ENCODE results near the gene RAD51B. TPM values are rescaled to one million over a fixed set of nuclear protein-coding genes. Genes with fewer than 3 reads are reported as not detected.

The RAD51B gene
- total RNA-seq, 2 experiments from 2014 or later = 43.6 to 50.7 TPM

DNA sequence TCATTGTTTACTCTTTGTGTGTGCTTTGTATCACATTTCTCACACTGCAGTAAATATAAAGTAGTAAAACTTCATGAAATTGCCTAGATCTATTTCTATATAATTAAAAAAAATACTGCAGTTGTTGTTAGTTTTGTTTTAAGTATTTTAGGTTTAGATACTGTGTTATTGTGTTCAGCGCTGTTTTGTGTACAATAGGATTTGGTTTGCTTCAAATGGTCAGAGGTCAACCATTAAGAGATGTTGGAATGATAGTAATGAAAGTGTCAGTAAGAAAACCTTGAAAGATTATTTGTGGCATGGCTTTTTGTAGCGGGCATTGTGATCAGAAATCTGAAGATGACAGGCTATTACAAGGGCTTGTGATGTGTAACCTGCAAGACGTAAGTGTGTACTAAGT, 67.9 kb downstream of the RAD51B start:
- H3K27me3 Mint-ChIP-seq = no peaks in the 10 kb centered on the region
- H3K9me3 Mint-ChIP-seq = no peaks in the 10 kb centered on the region
- ATAC-seq (ENCODE audit: low read depth) (no peak), DNase-seq (no peak)
- POLR2A ChIA-PET = no interaction called here
- peaks cover 4% of the 10 kb centered on the region for H3K36me3 Mint-ChIP-seq
- peaks cover 6% of the 10 kb centered on the region for H3K4me1 Mint-ChIP-seq
- no peak overlapping the region for H3K27ac Mint-ChIP-seq
- H3K4me3 Mint-ChIP-seq = no peak overlapping the region

DNA sequence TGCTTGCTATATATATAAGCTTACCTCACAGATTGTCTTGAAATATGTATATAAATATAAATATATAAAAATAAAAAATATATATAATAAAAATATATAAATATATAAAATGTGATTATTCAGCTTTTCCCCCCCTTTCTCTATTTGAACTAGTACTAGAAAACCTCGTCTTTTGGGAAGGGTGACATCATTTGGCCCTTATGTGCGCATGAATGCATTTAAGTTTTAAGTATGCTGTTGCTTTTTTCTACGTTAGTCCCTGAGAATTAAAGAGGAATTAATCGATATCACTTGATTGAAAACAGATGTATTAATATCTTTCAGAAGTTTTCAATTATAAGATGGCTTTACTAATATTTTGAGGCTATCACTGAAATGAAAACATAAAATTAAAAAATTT, 69.9 kb downstream of the RAD51B start:
- H3K27me3 Mint-ChIP-seq = no peaks in the 10 kb centered on the region
- H3K27ac Mint-ChIP-seq = no peak overlapping the region
- H3K36me3 Mint-ChIP-seq = peaks cover 4% of the 10 kb centered on the region
- POLR2A ChIA-PET = no interaction called here
- peaks cover 1% of the 10 kb centered on the region for H3K4me1 Mint-ChIP-seq
- H3K9me3 Mint-ChIP-seq = no peaks in the 10 kb centered on the region
- ATAC-seq (ENCODE audit: low read depth) = no peak
- DNase-seq = no peak
- H3K4me3 Mint-ChIP-seq = no peak overlapping the region

DNA sequence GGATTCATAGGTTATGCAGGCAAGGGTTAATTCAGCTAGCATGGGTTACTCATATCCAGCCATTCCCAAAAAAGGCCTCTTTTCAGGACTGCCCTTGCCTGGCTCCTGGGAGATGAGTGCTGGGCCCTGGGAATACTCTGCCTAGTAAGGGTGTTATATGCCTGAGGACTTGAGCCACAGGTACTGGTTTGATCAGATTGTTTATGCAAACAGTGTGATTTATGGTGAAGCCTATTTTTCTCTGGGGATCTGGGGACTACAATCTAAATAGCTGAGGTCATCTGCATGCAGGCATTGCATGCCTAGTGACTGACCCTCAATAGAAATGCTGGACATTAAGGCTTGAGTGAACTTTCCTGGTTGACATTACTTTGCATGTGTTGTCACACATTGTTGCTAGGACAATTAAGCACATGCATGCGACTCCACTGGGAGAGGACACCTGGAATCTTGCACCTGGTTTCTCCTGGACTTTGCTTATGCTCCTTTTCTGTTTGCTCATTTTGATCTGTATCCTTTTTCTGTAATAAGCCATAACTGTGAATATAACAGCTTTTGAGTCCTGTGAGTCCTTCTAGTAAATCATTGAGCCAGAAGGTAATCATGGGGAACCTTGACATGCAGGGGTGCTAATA, 73.0 kb downstream of the RAD51B start:
- no peak for ATAC-seq (ENCODE audit: low read depth)
- Mint-ChIP-seq H3K27me3 (no peaks in the 10 kb centered on the region), H3K4me3 (no peak overlapping the region), H3K4me1 (no peaks in the 10 kb centered on the region), H3K27ac (no peak overlapping the region), H3K9me3 (no peaks in the 10 kb centered on the region), H3K36me3 (peaks cover 5% of the 10 kb centered on the region)
- POLR2A ChIA-PET = no interaction called here
- DNase-seq = no peak

DNA sequence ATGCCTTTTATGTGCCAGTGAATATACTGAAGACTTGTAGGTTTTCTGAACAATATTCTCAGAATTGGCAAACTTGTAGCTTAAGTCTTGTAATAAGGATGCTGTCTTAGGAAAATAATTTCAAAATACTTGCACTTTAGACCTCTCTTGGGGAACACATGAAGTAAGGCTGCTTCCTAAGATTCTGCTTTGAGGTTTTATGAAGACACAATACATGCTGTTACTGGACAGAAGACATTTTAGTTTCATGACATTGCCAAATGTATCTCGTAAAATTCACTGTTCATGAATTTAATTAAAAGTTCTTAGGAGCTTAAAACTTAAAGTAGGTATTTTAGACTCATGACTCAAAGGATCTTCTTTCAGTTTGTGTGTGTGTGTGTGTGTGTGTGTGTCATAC, 80.7 kb downstream of the RAD51B start:
- peaks cover 5% of the 10 kb centered on the region for H3K4me1 Mint-ChIP-seq
- ATAC-seq (ENCODE audit: low read depth) (no peak), DNase-seq (no peak)
- POLR2A ChIA-PET = no interaction called here
- peaks cover 24% of the 10 kb centered on the region for H3K36me3 Mint-ChIP-seq
- peaks cover 17% of the 10 kb centered on the region for H3K9me3 Mint-ChIP-seq
- no peak overlapping the region for H3K4me3 Mint-ChIP-seq
- H3K27me3 Mint-ChIP-seq = no peaks in the 10 kb centered on the region
- H3K27ac Mint-ChIP-seq = no peak overlapping the region

DNA sequence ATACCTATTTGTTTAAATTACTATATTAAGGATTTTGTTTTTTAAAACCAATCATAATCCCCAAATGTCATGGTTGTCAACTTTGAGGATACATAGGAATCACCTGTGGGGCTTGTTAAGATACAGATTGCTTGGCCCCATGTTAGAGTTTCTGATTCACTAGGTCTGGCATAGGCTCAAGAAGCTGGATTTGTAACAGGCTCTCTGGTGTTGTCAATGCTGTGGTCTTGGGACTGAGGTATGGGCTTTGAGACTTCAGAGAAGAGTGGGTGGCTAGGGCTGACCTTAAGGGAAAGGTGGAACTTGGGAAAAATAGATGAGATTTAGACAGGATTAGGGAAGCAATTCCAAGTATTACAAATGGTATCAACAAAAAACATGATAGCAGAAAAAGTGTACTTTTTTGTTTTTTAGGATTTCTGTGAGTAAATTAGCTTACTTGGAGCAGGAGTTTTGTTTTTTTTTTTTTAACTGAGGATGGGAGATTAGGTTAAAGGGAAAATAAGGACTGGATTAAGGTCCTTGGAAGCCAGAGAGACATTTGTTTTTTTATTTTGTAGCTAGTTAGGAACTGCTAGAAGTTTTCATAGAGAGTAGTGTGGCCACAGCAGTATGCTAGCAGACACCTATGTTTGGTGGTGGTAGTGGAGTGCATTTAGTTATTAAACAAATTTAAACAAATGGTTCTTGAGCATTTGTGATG, 88.6 kb downstream of the RAD51B start:
- Mint-ChIP-seq H3K27ac (no peak overlapping the region), H3K4me1 (no peaks in the 10 kb centered on the region), H3K27me3 (no peaks in the 10 kb centered on the region), H3K9me3 (peaks cover 5% of the 10 kb centered on the region), H3K36me3 (peaks cover 20% of the 10 kb centered on the region), H3K4me3 (no peak overlapping the region)
- POLR2A ChIA-PET = no interaction called here
- ATAC-seq (ENCODE audit: low read depth) (no peak), DNase-seq (no peak)

DNA sequence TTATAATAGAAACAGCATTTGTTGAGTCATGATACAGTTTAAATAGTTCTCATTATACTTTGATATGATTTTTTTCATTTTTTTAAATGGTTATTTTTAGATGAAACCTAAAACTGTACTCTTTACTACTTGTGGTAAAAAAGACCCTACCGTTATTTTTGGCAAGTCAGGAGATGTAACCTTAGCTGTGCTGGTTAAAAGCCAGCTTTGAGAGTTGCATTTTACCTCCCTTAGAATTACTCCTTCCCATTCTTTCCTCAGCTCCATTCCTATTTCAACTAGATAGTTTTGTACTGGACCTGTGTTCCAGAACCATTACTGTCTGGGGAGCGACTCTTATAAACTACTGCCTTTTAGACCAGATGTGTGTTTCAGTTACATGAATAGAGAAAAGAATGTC, 92.0 kb downstream of the RAD51B start:
- Mint-ChIP-seq H3K4me1 (no peaks in the 10 kb centered on the region), H3K27me3 (no peaks in the 10 kb centered on the region), H3K9me3 (no peaks in the 10 kb centered on the region), H3K27ac (no peak overlapping the region), H3K4me3 (no peak overlapping the region), H3K36me3 (peaks cover 5% of the 10 kb centered on the region)
- DNase-seq (no peak), ATAC-seq (ENCODE audit: low read depth) (no peak)
- POLR2A ChIA-PET = no interaction called here

DNA sequence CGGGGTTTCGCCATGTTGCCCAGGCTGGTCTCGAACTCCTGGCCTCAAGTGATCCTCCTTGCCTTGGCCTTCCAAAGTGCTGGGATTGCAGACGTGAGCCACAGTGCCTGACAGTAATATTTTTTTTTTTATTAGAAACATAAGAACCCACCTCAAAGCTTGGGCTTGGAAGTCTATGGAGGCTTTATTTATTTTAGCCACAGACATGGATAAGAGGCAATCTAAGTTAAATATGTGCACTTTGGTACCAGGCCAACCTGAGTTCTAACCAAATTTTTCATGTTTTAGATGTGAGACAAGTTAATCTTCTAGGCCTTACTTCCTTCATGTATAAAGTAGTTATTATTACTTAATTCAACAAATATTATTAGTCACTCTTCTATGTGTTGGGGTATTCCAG, 96.9 kb downstream of the RAD51B start:
- ATAC-seq (ENCODE audit: low read depth) (no peak), DNase-seq (no peak)
- no peaks in the 10 kb centered on the region for H3K27me3 Mint-ChIP-seq
- no peaks in the 10 kb centered on the region for H3K9me3 Mint-ChIP-seq
- H3K36me3 Mint-ChIP-seq = no peaks in the 10 kb centered on the region
- POLR2A ChIA-PET = no interaction called here
- no peaks in the 10 kb centered on the region for H3K4me1 Mint-ChIP-seq
- no peak overlapping the region for H3K4me3 Mint-ChIP-seq
- H3K27ac Mint-ChIP-seq = no peak overlapping the region

DNA sequence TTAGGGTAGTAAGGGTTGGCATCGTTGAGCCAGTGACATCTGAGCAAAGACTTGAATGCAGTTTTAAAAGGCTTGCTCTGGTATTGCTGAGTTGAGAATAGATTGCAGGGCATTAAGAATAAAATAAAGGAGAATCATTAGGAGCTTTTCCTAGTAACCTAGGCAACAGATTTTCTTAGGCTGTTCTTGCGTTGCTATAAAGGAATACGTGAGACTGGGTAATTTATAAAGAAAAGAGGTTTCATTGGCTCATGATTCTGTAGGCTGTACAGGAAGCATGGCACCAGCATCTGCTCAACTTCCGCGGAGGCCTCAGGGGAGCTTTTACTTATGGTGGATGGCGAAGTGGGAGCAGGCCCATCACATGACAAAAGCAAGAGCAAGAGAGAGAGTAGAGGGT, 97.4 kb downstream of the RAD51B start:
- Mint-ChIP-seq H3K4me1 (no peaks in the 10 kb centered on the region), H3K9me3 (no peaks in the 10 kb centered on the region), H3K27me3 (no peaks in the 10 kb centered on the region), H3K36me3 (no peaks in the 10 kb centered on the region), H3K27ac (no peak overlapping the region), H3K4me3 (no peak overlapping the region)
- DNase-seq = no peak
- ATAC-seq (ENCODE audit: low read depth) = no peak
- POLR2A ChIA-PET = no interaction called here

DNA sequence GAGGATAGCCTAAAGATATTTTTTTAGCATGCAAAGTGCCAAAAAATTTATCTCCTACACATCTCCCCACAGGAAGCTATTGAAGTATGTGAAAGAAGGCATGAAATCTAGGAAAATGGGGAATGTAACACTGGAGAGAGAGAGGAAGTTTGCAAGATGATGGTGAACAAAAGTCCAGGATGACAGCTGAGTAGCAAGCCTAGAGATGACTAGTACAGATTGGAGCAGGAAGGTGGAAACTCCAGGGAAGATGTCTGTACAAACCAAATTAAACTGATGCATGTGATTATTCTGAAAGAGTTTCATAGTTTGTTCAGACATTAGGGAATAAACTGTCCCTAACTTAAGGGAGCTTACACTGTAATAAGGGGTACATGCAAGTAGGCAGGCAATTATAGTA, 99.3 kb downstream of the RAD51B start:
- POLR2A ChIA-PET = no interaction called here
- DNase-seq = no peak
- Mint-ChIP-seq H3K4me3 (no peak overlapping the region), H3K27me3 (no peaks in the 10 kb centered on the region), H3K36me3 (peaks cover 1% of the 10 kb centered on the region), H3K9me3 (no peaks in the 10 kb centered on the region), H3K4me1 (no peaks in the 10 kb centered on the region), H3K27ac (no peak overlapping the region)
- no peak for ATAC-seq (ENCODE audit: low read depth)

DNA sequence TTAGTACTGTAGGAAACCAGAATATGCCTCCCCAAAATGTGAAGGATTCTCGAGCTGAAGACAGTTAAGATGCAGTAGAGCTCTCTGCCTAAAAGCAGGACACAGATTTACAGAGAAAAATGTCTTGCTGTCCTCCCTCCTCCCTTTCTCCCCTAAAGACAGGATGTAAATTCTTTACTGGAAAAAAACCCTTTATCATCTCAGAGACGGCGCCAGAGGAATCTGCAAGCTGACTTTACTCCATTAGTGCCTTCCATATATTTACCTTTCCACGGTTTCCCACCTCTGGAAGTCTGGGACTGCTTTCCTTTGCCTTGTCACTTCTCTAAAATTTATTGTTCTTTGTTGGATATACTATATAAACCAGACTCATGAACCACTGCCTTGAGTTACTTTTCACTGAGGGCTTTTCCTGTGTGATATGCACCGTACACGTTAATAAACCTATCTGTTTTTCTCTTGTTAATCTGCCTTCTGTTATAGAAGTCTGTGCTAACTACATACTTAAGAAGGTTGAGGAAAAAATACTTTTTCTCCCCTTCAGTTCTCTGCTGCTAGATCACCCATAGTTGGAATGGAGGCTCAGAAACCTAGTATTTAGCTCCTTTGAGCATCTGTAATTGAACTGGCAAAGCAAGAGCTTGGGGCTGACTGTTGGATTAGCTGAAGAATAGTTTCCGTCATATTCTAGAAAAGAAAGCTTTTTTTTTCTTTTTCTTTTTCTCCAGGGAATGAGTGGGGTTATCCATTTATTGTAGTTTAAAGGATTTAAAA, 99.9 kb downstream of the RAD51B start:
- Mint-ChIP-seq H3K36me3 (peaks cover 6% of the 10 kb centered on the region), H3K4me1 (no peaks in the 10 kb centered on the region), H3K27me3 (no peaks in the 10 kb centered on the region), H3K9me3 (no peaks in the 10 kb centered on the region), H3K4me3 (no peak overlapping the region), H3K27ac (no peak overlapping the region)
- ATAC-seq (ENCODE audit: low read depth) (no peak), DNase-seq (no peak)
- POLR2A ChIA-PET = no interaction called here

DNA sequence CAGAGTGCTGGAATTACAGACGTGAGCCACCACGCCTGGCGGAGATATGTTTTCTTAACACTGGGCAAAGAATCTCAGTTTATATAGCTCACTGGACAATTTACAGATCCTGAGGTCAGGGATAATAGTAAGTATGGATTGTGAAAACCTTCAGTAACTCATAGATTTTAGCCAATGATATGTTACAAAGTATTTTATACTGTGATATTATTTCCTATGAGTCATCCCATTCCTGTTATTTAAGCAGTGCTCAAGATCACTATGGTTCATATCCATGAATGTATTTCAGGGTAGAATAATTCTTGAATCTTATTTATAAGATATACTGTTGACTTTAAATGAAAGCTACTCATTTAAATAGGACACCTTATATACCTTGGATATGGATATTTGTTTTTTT, 107.2 kb downstream of the RAD51B start:
- ATAC-seq (ENCODE audit: low read depth) = no peak
- Mint-ChIP-seq H3K4me1 (peaks cover 1% of the 10 kb centered on the region), H3K4me3 (no peak overlapping the region), H3K9me3 (peaks cover 17% of the 10 kb centered on the region), H3K27ac (no peak overlapping the region), H3K27me3 (no peaks in the 10 kb centered on the region), H3K36me3 (peaks cover 33% of the 10 kb centered on the region)
- no peak for DNase-seq
- POLR2A ChIA-PET = no interaction called here

DNA sequence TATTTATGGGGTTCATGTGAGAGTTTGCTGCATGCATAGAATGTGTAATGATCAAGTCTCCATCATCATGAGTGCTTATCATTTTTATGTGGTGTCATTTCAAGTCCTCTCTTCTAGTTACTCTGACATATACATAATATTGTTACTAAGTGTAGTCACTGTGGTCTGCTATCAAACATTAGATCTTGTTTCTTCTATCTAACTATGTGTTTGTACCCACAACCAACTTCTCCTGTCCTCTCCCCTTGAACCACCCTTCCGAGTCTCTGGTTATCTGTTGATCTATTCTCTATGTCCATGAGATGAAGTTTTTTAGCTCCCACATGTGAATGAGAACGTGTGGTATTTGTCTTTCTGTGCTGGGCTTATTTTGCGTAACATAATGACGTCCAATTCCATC, 107.7 kb downstream of the RAD51B start:
- POLR2A ChIA-PET = no interaction called here

DNA sequence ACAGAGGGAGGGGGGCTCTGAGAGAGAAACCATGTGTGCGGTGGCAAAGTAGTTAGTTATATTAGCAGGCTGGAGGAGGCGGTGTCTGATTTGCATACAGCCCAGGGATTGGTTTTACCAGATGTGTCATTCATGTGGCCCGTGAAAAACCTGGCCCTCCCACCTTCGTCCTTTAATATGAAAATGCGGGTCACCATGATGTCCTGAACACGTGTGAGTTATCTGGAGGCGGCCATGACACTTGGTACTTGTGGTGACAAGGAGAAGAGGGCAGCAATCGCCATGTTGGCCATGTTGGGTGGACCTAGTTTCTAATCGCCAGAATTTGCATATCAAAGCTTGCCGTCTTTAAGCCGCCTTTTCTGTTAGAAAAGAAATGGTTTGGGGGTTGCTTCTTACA, 108.8 kb downstream of the RAD51B start:
- POLR2A ChIA-PET = no interaction called here
- no peak overlapping the region for H3K4me3 Mint-ChIP-seq
- no peak overlapping the region for H3K27ac Mint-ChIP-seq
- peaks cover 18% of the 10 kb centered on the region for H3K9me3 Mint-ChIP-seq
- peaks cover 1% of the 10 kb centered on the region for H3K4me1 Mint-ChIP-seq
- H3K36me3 Mint-ChIP-seq = peaks cover 31% of the 10 kb centered on the region
- DNase-seq (no peak), ATAC-seq (ENCODE audit: low read depth) (no peak)
- H3K27me3 Mint-ChIP-seq = no peaks in the 10 kb centered on the region

More for the DNA sequence above, 107.7 kb downstream of the RAD51B start:
- H3K9me3 Mint-ChIP-seq = peaks cover 18% of the 10 kb centered on the region
- no peak overlapping the region for H3K4me3 Mint-ChIP-seq
- no peak overlapping the region for H3K27ac Mint-ChIP-seq
- ATAC-seq (ENCODE audit: low read depth) = no peak
- H3K36me3 Mint-ChIP-seq = peaks cover 33% of the 10 kb centered on the region
- H3K4me1 Mint-ChIP-seq = peaks cover 1% of the 10 kb centered on the region
- no peak for DNase-seq
- no peaks in the 10 kb centered on the region for H3K27me3 Mint-ChIP-seq

DNA sequence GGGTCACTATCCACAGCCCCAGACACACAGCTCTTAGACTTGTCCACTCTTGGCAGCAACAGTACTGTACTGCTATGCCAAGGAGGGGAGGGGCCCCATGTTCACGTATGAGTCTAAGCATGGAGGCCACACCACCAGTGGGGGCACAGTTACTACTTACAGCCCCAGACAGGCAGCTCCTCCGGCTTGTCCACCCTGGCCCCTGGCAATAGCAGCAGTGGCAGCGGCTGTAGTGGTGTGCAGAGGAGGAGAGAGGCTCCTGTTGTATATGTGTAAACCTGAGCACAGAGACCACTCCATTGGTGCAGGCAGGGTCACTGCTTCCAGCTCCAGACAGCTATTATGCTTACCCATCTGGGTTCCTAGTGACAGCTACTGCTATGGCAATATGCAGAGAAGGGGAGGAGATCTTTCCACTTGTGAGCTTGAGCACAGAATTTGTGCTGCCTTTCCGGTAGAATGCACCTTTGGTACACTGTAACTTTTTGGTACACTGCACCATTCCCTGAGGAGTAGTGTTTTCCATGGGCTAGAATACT, 113.2 kb downstream of the RAD51B start:
- Mint-ChIP-seq H3K27ac (no peak overlapping the region), H3K27me3 (no peaks in the 10 kb centered on the region), H3K36me3 (peaks cover 10% of the 10 kb centered on the region), H3K4me1 (peaks cover 2% of the 10 kb centered on the region), H3K9me3 (peaks cover 10% of the 10 kb centered on the region), H3K4me3 (no peak overlapping the region)
- POLR2A ChIA-PET = no interaction called here
- DNase-seq = no peak
- no peak for ATAC-seq (ENCODE audit: low read depth)
